Measurements from ENCODE around the gene C3orf62.

Gene C3orf62

GRCh38 chr3:49310677-49311076, 33.6 kb upstream of the C3orf62 start:
- TF ChIP-seq CTCF (IDR thresholded peaks at IDR 0.05; ENCODE audit: low read depth, low read length, missing control alignments): no peak
- H3K4me3 ChIP-seq (replicated peaks; ENCODE audit: low read depth, low read length): no peak overlapping the region
- no peak for DNase-seq (ENCODE audit: extremely low read depth, low read depth)

- no peak overlapping the region for H3K4me3 ChIP-seq (replicated peaks; ENCODE audit: low read depth, low read length)
- no peak for DNase-seq (ENCODE audit: extremely low read depth, low read depth)
- TF ChIP-seq CTCF (IDR thresholded peaks at IDR 0.05; ENCODE audit: low read depth, low read length, missing control alignments): no peak
Measured at GRCh38 chr3:49305608-49306007, 28.6 kb upstream of the C3orf62 start.

GRCh38 chr3:49302613-49303012, 25.6 kb upstream of the C3orf62 start:
- TF ChIP-seq CTCF (IDR thresholded peaks at IDR 0.05; ENCODE audit: low read depth, low read length, missing control alignments): no peak
- no peak overlapping the region for H3K4me3 ChIP-seq (replicated peaks; ENCODE audit: low read depth, low read length)
- DNase-seq (ENCODE audit: extremely low read depth, low read depth): no peak

GRCh38 chr3:49300595-49300994, 23.6 kb upstream of the C3orf62 start:
- DNase-seq (ENCODE audit: extremely low read depth, low read depth): no peak
- no peak overlapping the region for H3K4me3 ChIP-seq (replicated peaks; ENCODE audit: low read depth, low read length)
- TF ChIP-seq CTCF (IDR thresholded peaks at IDR 0.05; ENCODE audit: low read depth, low read length, missing control alignments): no peak

GRCh38 chr3:49298511-49298910, 21.5 kb upstream of the C3orf62 start:
- DNase-seq (ENCODE audit: extremely low read depth, low read depth): no peak
- no peak overlapping the region for H3K4me3 ChIP-seq (replicated peaks; ENCODE audit: low read depth, low read length)
- TF ChIP-seq CTCF (IDR thresholded peaks at IDR 0.05; ENCODE audit: low read depth, low read length, missing control alignments): no peak

GRCh38 chr3:49296781-49297411, 19.9 kb upstream of the C3orf62 start:
- no peak for TF ChIP-seq CTCF (IDR thresholded peaks at IDR 0.05; ENCODE audit: low read depth, low read length, missing control alignments)
- no peak overlapping the region for H3K4me3 ChIP-seq (replicated peaks; ENCODE audit: low read depth, low read length)
- DNase-seq (ENCODE audit: extremely low read depth, low read depth): no peak

- no peak overlapping the region for H3K4me3 ChIP-seq (replicated peaks; ENCODE audit: low read depth, low read length)
- TF ChIP-seq CTCF (IDR thresholded peaks at IDR 0.05; ENCODE audit: low read depth, low read length, missing control alignments): peak; percentile 53
- no peak for DNase-seq (ENCODE audit: extremely low read depth, low read depth)
Measured at GRCh38 chr3:49295489-49296058, 18.5 kb upstream of the C3orf62 start.

Measured in HFF-Myc (cell line).